Stimulated activated CD4-positive, alpha-beta T cell treated with anti-CD3 and anti-CD28 coated beads, Interleukin-12 subunit alpha, Interleukin-12 subunit beta, amount 100 ng/mL, for 48 hours (primary cell): Measurements from ENCODE around the gene GLYR1.

Experiments used
- DNase-seq, 3 donors: peaks; one replicate each; pipeline ENCODE4 v3.0.0-alpha.2; 2020; ENCODE audit warnings: low read depth in 2 of 3, low spot score in 1 of 3

GLYR1 gene

GRCh38 chr16:4880006-4880580 lies 33.0 kb upstream of the GLYR1 start:
- no peak for DNase-seq

- DNase-seq = no peak
Observed at GRCh38 chr16:4879049-4879448, 32.0 kb upstream of the GLYR1 start.

DNA sequence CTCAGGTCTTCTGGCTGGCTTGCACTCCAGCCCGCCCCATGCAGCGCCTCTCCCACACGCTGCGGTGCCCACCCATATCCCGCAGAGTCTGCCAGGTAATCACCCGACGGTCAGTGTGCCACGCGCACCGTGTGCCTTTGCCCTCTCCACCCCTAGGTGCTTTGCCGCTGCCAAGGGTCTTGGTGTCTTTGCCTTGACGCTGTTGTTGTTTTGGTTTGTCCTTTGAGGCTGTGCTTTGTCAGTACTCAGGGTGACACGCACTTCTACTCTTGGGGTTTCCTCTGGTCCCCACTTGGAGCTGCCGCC lies 30.2 kb upstream of the GLYR1 start:
- DNase-seq = no peak

DNA sequence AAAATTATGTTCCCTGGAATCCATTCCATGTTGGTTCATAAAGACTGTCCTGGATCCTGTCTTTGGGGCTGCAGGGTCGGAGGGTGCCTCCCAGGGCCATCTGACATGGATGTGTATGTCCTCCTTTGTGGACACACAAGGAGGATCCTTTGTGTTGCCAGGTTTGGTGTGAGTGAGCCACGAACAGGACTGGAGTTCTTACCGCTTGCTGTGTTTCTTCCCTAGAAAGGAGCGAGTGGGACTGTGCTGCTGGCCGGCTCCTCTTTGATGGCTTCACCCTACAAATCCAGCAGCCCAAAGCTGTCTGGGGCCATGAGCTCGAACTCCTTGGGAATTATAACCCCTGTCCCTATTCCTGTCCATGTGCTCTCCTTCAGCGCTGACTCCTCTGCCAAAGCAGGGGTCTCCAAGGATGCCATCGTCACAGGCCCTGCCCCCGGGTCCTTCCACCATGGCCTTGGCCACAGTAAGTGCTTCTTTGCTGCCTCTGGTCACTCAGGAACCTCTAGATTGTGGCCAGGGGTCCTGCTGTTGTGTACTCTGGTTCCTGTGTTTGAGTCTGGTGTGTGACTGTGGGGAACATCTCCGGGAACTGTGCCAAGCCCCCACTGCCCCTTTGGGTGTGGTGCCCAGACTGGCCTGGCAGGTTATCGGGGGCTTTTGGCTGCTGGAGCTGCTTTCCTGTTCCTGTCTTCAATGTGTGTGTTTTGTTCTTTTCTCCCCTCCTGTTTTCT lies 29.7 kb upstream of the GLYR1 start:
- DNase-seq = no peak

DNA sequence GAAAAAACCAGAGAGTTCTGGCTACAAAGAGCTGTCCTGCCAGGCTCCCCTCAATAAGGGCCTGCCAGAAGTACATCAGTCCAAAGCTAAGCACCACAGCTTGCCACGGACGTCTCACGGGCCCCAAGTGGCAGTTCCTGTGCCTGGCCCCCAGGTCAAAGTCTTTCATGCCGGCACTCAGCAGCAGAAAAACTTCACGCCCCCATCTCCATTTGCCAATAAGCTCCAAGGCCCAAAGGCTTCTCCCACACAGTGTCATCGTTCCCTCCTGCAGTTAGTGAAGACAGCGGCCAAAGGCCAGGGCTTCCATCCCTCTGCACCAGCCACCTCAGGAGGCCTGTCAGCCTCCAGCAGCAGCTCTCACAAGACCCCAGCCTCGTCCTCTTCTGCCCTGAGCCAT lies 27.6 kb upstream of the GLYR1 start:
- no peak for DNase-seq

- no peak for DNase-seq
Observed at GRCh38 chr16:4873091-4873490, 26.0 kb upstream of the GLYR1 start.

DNA sequence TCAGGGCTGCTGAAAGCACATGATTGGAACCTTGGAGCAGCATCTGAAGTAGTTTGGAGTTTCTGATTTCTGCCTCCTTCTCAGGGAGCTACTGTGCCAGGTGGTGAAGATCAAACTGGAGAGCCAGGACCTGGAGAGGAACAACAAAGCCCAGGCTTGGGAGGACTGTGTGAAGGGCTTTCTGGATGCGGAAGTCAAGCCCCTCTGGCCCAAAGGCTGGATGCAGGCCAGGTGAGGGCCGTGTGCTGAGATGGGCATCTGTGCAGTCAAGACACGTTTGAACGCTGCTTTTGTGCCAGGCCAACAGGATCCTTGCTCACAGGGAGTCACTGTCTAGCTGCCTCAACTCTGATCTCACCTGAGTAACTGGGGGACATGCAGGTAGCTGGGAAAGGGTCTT lies 24.0 kb upstream of the GLYR1 start:
- no peak for DNase-seq

DNA sequence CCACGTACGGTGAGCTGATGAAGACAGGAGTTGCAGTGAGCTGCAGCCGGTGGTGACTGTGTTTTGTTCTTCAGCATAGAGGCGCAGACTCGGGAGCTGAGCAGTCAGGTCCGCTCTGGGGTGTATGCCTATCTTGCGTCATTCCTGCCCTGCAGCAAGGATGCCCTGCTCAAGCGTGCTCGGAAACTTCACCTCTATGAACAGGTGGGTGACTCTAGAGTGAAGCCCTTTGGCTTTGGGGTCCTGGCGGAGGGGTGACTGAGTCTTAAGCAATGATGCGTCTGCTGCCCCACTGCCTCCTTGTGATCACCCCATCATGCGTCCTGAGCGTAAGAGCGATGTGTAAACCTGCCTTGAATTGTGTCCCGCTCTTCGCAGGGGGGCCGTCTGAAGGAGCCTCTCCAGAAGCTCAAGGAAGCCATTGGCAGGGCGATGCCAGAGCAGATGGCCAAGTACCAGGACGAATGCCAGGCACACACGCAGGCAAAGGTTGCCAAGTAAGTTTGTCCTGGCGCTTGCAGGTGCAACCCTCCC lies 23.1 kb upstream of the GLYR1 start:
- no peak for DNase-seq

DNA sequence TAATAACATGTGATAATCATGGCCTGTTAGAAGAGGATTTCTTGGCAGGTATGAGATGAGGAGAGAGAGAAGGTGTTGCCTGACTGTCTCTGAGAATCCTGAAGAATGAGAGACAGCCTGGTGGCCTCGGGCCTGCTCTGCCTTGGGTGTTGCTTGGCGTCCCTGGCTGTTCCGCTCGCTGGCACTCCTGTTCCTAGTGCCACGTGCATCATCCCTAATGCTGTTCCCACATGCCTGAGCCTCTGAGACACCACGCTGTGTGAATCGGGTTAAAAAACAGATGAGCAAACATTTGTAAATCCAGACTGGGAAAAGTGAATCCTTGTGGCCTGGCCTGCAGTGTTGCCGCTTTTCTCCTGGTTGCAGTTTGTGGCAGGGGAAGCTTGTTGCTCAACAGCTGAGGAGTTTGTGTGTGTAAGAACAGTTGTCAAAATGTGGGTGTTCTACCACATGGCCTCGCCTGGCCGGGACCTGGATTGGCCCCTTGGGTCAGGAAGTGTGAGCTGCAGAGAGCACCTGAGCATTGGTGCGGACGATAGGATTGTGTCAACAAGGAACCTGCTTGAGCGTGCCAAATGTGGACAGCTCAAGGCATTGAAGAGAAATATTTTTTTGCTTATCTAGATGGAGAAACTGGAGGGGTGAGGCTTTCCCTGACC lies 22.2 kb upstream of the GLYR1 start:
- DNase-seq = no peak

GRCh38 chr16:4868535-4868934 lies 21.4 kb upstream of the GLYR1 start:
- no peak for DNase-seq

DNA sequence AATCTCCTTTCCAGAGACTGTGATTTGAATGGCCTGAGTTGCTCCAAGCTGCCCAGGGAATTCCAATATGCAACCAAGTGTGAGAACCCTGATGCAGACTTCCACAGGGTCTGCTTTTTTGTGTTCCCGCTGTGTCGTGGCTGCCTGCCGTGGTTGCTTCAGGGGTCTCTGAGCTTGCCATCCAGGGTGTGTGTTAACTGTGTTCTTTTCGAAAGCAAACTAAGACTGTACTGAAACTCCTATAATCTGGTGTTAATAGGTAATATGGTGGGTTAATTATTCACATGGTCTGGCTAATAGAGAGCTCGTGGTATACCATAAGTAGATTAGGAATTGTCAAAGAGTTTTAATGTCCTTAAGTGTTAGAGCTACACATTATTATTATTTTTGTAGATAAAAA lies 20.9 kb upstream of the GLYR1 start:
- DNase-seq = no peak

GRCh38 chr16:4866586-4866985 lies 19.5 kb upstream of the GLYR1 start:
- no peak for DNase-seq

- no peak for DNase-seq
Observed at GRCh38 chr16:4865231-4865860, 18.3 kb upstream of the GLYR1 start.

- DNase-seq = no peak
Observed at GRCh38 chr16:4864728-4865127, 17.6 kb upstream of the GLYR1 start.

DNA sequence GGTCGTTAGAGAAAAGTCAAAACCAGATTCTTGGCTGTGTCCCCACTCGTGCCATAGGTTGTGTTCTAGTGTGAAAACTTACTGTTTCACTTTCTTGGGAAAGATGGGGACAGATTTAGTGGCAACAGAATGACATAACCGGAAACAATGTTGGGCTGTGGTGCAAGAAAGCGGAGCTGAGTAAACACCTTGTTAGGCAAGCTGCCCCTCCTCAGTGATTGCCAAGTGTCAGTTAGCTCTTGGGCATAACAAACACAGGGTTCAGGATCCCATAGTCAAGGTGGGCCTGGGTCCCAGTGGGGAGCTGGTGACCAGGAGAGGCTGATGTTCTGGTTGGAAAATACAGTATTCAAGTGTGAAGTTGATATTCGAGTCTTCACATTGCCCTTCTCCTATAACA lies 15.6 kb upstream of the GLYR1 start:
- no peak for DNase-seq

DNA sequence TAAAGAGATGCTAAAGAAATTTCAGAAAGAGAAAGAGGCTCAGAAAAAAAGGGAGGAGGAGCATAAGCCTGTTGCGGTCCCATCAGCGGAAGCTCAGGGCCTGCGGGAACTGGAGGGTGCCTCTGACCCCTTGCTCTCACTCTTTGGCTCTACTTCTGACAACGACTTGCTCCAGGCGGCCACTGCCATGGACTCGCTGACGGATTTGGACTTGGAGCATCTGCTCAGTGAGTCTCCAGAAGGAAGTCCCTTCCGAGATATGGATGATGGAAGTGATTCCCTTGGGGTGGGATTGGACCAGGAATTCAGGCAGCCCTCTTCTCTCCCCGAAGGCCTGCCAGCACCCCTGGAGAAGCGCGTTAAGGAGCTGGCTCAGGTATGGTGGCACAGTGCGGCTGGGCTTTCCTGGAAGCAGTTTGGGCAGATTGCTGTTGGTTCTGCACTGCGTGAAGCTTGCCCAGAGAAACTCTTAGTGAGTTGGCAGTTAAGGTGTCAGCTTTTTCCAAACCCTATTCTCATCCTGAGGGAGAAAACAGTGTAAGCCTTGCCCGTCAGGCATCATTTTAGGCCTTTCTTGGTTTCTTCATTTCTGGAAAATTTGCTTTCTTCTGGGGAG lies 13.7 kb upstream of the GLYR1 start:
- no peak for DNase-seq

DNA sequence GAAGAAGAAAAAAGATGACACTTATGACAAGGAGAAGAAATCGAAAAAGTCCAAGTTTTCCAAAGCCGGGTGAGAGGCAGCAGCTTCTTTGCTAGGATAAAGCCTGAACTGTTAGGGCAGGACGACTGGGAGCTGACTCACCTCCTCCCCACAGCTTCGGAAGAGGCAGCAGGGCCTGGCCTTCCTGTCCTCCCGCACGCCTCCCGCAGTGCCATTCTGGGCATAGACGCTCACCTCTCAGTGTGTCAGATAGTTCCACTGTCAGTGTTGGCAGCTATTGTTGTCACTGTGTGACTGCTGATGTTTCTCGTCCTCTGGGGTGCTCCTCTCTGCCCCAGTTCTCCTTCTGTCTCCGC lies 12.8 kb upstream of the GLYR1 start:
- DNase-seq = no peak

DNA sequence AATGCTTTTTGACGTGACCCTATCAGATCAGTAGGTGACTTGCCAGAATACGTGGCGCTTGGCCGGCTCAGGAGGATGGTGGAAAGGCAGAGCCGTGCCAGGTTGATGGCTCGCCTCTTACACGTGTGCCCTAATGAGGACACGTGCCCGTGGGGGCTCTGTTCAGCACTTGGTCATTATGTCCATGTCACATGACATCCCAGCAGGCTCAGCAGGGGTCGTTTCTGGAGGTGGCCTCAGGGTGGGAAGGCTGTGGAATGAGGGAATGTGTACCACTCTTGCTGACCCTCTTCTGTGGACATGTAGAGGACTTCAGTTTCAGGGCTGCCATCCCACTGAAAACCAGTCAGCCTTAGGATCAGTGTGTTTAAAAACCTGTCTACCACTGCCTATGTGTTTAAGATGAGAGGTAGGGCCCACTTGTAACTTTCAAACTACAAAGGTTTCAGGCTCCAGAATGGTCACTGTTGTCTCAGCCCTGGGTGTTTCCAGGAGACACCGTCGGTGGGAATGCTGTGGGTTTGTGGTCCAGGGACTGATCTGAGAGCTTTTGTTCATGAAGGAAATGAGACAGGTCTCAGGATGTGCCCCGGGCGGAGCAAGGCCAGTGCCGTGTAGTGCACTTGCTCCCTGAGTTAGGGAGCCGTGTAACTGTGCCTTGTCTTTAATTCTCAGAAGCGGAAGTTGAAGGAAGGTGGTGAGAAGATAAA lies 12.3 kb upstream of the GLYR1 start:
- no peak for DNase-seq

GRCh38 chr16:4855804-4856203 lies 8.7 kb upstream of the GLYR1 start:
- no peak for DNase-seq

GRCh38 chr16:4855371-4855770 lies 8.3 kb upstream of the GLYR1 start:
- DNase-seq = no peak

- no peak for DNase-seq
Observed at GRCh38 chr16:4852221-4852872, 5.3 kb upstream of the GLYR1 start.
